Bronchial epithelial cell (primary cell): ENCODE data around the gene SYT2. TPM values are rescaled to one million over a fixed set of nuclear protein-coding genes. Genes with fewer than 3 reads are reported as not detected.

Experiments used
- DNase-seq: peaks from one replicate; pipeline ENCODE4 v3.0.0-alpha.2; 2010; ENCODE audit warnings: low read depth
- FAIRE-seq: peaks from 2 replicates; lab custom pipeline; 2011; peaks lifted over from hg19 to GRCh38; lab: Jason Lieb, UNC
- H3K27me3 ChIP-seq: 2 replicates; pipeline ENCODE4 v1.5.1; 2011; ENCODE audit warnings: low read length; ENCODE audit not compliant: control insufficient read depth, insufficient read depth
- H3K36me3 ChIP-seq: 2 replicates; pipeline ENCODE4 v1.5.1; 2011; ENCODE audit warnings: low read length; ENCODE audit not compliant: control insufficient read depth, insufficient read depth
- H3K4me3 ChIP-seq: 2 replicates; pipeline ENCODE4 v1.5.1; 2011; ENCODE audit warnings: mild to moderate bottlenecking, low read depth, low read length, control low read depth
- total RNA-seq: library from RNA; depleted of rRNA; stranded (reverse); fragments of >200 nt; gene quantifications from 2 replicates; pipeline ENCODE4 v1.2.1, GENCODE V29; 2014
- TF ChIP-seq, protein P1 (sequence below): IDR thresholded peaks from 2 replicates; pipeline ENCODE4 v1.5.1; 2011; ENCODE audit warnings: mild to moderate bottlenecking, moderate library complexity, low read length, control low read depth, inconsistent platforms; ENCODE audit not compliant: insufficient read depth, severe bottlenecking

Gene SYT2
- total RNA-seq, 1 donor from 2014 or later: under 0.01 TPM

DNA sequence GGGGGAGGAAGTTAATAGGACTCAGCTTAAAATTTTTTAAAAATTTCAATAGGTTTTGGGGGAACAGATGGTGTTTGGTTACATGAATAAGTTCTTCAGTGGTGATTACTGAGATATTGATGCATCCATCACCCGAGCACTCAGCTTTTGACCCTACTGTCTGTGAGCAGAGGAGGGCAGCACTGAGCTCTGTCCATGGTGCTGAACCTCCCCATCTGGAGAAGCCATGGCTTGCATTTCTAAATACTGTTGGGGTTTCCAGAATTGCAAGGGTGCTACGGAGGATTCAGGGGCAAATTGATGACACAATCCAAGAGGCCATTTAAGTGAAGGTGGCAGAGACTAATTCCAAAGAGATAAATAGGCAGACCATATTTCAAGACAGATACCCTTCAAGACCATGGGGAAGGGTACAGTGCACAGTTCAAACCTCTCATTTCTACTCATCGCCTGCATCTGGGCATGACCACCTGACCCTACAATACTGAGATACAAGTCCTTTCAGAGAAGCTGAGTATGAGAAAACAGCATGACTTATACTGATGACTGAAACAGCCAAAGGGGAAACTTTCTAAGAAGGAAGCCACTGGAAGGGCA is 17.2 kb downstream of the SYT2 start:
- DNase-seq (peak; percentile 49), FAIRE-seq (no peak)
- Histone ChIP-seq H3K27me3 (peaks cover 13% of the 10 kb centered on the region), H3K4me3 (no peak overlapping the region), H3K36me3 (no peaks in the 10 kb centered on the region)
- TF ChIP-seq, protein P1, sequence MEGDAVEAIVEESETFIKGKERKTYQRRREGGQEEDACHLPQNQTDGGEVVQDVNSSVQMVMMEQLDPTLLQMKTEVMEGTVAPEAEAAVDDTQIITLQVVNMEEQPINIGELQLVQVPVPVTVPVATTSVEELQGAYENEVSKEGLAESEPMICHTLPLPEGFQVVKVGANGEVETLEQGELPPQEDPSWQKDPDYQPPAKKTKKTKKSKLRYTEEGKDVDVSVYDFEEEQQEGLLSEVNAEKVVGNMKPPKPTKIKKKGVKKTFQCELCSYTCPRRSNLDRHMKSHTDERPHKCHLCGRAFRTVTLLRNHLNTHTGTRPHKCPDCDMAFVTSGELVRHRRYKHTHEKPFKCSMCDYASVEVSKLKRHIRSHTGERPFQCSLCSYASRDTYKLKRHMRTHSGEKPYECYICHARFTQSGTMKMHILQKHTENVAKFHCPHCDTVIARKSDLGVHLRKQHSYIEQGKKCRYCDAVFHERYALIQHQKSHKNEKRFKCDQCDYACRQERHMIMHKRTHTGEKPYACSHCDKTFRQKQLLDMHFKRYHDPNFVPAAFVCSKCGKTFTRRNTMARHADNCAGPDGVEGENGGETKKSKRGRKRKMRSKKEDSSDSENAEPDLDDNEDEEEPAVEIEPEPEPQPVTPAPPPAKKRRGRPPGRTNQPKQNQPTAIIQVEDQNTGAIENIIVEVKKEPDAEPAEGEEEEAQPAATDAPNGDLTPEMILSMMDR: peak; percentile 31

DNA sequence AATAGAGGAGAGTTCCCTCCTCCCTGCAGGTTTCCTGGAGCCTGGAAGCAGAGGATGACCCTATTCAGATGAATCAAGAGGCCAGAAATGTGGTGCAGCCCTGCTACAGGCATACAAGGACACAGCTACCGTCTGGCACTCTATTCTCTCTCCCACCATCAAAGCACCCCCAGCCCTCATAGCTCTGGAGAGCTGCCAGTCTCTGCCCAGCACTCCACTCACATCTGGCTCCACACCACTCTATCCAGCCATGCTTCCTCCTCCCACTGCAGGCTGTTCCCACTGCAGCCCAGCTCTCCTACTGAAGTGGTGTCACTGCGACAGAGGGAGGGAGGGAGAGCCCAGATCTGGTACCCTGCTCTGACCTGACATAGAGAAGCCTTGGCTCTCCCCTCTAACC is 18.4 kb downstream of the SYT2 start:
- DNase-seq (no peak), FAIRE-seq (no peak)
- TF ChIP-seq, protein P1: no peak
- Histone ChIP-seq H3K4me3 (no peak overlapping the region), H3K27me3 (peaks cover 11% of the 10 kb centered on the region), H3K36me3 (no peaks in the 10 kb centered on the region)

DNA sequence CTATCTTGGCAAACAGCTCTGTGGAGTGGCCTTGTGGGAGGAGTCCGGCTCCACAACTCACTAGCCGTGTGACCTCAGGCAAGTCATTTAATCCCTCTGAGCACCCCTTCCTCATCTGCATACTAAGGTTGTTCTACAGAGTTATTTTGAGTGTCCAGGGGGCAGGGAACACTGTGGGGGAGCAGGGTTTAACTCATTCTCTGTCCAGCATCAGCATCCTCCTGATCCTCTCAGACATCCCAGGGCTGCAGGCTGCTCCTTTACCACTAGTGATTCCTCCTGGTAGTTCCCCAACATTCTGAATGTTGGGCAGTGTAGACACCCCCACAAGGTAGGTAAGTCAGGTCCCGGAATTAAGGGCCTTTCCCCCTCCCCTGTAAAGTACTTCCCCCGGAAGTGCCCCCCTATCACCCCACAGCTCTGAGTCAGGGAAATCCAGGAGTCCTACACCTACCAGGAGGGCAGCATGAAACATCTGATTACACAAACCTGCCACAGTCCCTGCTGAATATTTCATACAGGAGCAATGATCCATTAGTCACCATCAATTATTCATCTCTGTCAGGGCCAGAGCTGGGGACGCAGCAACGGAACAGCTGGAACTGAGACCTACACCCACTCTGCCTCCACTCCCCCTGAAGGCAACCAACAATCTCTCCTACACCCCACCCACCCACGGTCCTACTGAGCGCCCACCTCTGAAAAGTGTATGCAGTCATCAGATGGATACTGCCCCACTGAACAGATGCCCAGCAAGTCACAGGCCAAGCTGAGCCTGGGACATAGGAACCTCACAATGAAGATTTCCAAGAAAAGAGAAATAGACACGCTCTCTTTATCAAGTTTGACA is 20.5 kb downstream of the SYT2 start:
- Histone ChIP-seq H3K36me3 (no peaks in the 10 kb centered on the region), H3K4me3 (no peak overlapping the region), H3K27me3 (peaks cover 5% of the 10 kb centered on the region)
- TF ChIP-seq, protein P1: no peak
- FAIRE-seq (no peak), DNase-seq (peak; percentile 59)

DNA sequence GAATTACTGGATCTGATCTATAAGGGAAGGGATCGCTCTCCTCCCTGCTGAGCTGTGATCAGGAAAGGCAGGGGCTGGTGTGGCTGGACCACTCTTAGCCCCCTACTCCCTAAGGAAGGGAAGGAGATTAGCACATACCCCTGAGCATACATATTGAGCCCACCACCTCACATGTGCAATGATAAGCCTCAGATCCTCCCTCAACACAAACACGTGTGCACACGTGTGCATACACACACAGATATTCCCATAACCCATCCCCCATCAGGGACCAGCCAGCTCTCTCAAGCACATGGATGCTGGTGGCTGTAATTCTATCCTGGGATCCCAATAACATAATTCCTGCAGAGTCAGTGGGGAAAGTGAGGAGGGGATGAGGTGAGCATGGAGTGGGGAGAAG is 21.2 kb downstream of the SYT2 start:
- Histone ChIP-seq H3K4me3 (no peak overlapping the region), H3K36me3 (no peaks in the 10 kb centered on the region), H3K27me3 (peaks cover 5% of the 10 kb centered on the region)
- TF ChIP-seq, protein P1: no peak
- no peak for DNase-seq
- FAIRE-seq: no peak

DNA sequence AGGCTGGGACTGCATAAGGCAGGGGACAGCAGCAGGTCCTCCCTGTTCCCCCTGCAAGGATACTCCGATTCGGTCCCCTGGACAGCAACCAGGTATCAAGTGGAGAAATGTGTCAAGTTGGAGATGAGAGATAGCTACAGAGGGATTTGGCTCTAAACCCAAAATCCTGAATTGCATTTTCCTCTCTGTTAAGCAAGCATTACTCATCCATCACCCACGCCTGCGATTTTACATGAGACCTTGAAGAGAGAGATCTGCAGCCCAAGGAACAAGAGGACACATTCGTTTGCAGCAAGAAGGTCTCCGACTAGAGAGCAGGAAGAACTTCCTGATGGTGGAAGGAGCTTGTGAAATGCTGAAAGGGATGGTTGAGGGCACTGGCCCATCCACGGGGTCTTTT is 21.9 kb downstream of the SYT2 start:
- no peaks in the 10 kb centered on the region for H3K36me3 ChIP-seq
- TF ChIP-seq, protein P1: no peak
- H3K4me3 ChIP-seq: no peak overlapping the region
- DNase-seq (no peak), FAIRE-seq (no peak)
- peaks cover 5% of the 10 kb centered on the region for H3K27me3 ChIP-seq
